Skeletal muscle tissue (tissue), 1 donor: ENCODE results near the gene SLC52A3. TPM values are rescaled to one million over a fixed set of nuclear protein-coding genes. Genes with fewer than 3 reads are reported as not detected.

Experiments used
- total RNA-seq: library from RNA; depleted of rRNA; stranded (reverse); fragments of >200 nt; gene quantifications from one replicate; pipeline ENCODE4 v1.2.3, GENCODE V29; 2014

Gene SLC52A3
- total RNA-seq, 1 donor from 2014 or later = not detected

Other genes with a start within 250 kb of the SLC52A3 start
- 112 TPM for gene CSNK2A1, start 224.7 kb downstream of the SLC52A3 start, total RNA-seq
- gene TCF15, start 158.2 kb downstream of the SLC52A3 start, total RNA-seq = 2.1 TPM
- gene SRXN1, start 115.3 kb downstream of the SLC52A3 start, total RNA-seq = 11.0 TPM
- not detected for gene SCRT2, start 92.7 kb downstream of the SLC52A3 start, total RNA-seq
- 7.3 TPM for gene FAM110A, start 65.2 kb upstream of the SLC52A3 start, total RNA-seq
- under 0.01 TPM for gene ANGPT4, start 147.8 kb upstream of the SLC52A3 start, total RNA-seq
- not detected for gene RSPO4, start 233.8 kb upstream of the SLC52A3 start, total RNA-seq